Thyroid gland (tissue), 4 donors: ENCODE data around the gene REXO4. TPM values are rescaled to one million over a fixed set of nuclear protein-coding genes. Genes with fewer than 3 reads are reported as not detected.

Source experiments
- DNase-seq, 2 donors: peaks; one replicate each; pipeline ENCODE4 v3.0.0-alpha.2; 2019
- H3K27ac ChIP-seq, 3 donors: fragments of 200-600 bp; sonication (generic); 1 replicate in 2 of 3; 2 replicates in 1 of 3; pipeline ENCODE4 v1.5.1; 2016 to 2019; ENCODE audit warnings: mild to moderate bottlenecking in 1 of 3, moderate library complexity in 1 of 3
- H3K27me3 ChIP-seq: fragments of 200-600 bp; sonication (generic); one replicate; pipeline ENCODE4 v1.5.1; 2019
- H3K36me3 ChIP-seq, 2 donors: fragments of 200-600 bp; sonication (generic); one replicate each; pipeline ENCODE4 v1.5.1; 2016 to 2019
- H3K4me1 ChIP-seq, 2 donors: fragments of 200-600 bp; sonication (generic); one replicate each; pipeline ENCODE4 v1.5.1; 2017 to 2019
- H3K4me3 ChIP-seq, 3 donors: fragments of 200-600 bp; sonication (generic); replicated peaks in 1 of 3; 1 replicate in 2 of 3; 2 replicates in 1 of 3; pipeline ENCODE4 v1.5.1; 2016; ENCODE audit warnings: mild to moderate bottlenecking in 1 of 3
- H3K9me3 ChIP-seq: fragments of 200-600 bp; sonication (generic); one replicate; pipeline ENCODE4 v1.5.1; 2017
- CTCF ChIP-seq, 6 experiments: fragments of 200-600 bp in 3 of 6; fragments of 450-650 bp in 3 of 6; sonication (generic) in 3 of 6; IDR thresholded peaks; one replicate each; pipeline ENCODE4 v1.5.1; 2016 to 2019; ENCODE audit warnings: antibody characterized with exemption in 6 of 6, mild to moderate bottlenecking in 2 of 6, inconsistent platforms in 1 of 6, moderate library complexity in 1 of 6
- POLR2A ChIP-seq, 2 donors: fragments of 450-650 bp; IDR thresholded peaks; one replicate each; pipeline ENCODE4 v1.6.1; 2017; ENCODE audit warnings: antibody characterized with exemption in 2 of 2, mild to moderate bottlenecking in 2 of 2, moderate library complexity in 1 of 2
- WGBS, 2 donors: methylation state at CpG; one replicate each; pipeline ENCODE4 v1.1.5; 2017; 5-methylcytosine and 5-hydroxymethylcytosine counted together
- intact Hi-C: fragments of 100-400 bp; cut with DNase I; formaldehyde crosslinking; loops from one replicate; pipeline ENCODE4 v1.15.1; 2023
- total RNA-seq, 4 donors: library from RNA; depleted of rRNA; stranded (reverse); fragments of >200 nt; gene quantifications; one replicate each; pipeline ENCODE4 v1.2.3, GENCODE V29; 2016

The REXO4 gene
- total RNA-seq, 4 donors from 2014 or later = 16.0 to 21.9 (median 19.0) TPM

- H3K4me3 ChIP-seq = no peak overlapping the region
- H3K27ac ChIP-seq = no peak overlapping the region
- no peak for DNase-seq
- H3K4me1 ChIP-seq = peaks cover 33 to 65% of the 10 kb centered on the region in 2 donors
- intact Hi-C loops = no loop called here
- 69 to 78% methylated on average over 12 of the region's 12 CpGs for WGBS, 2 donors
- H3K36me3 ChIP-seq = peaks cover 10 to 16% of the 10 kb centered on the region in 2 donors
- no peaks in the 10 kb centered on the region for H3K27me3 ChIP-seq
- no peaks in the 10 kb centered on the region for H3K9me3 ChIP-seq
- TF ChIP-seq CTCF (IDR thresholded peaks at IDR 0.05) = no peak
- TF ChIP-seq POLR2A (IDR thresholded peaks at IDR 0.05) = no peak
Observed at GRCh38 chr9:133371261-133371711, 46.5 kb downstream of the REXO4 start.

GRCh38 chr9:133370685-133371084 is 47.1 kb downstream of the REXO4 start:
- Histone ChIP-seq H3K9me3 (no peaks in the 10 kb centered on the region), H3K4me3 (no peak overlapping the region), H3K27me3 (no peaks in the 10 kb centered on the region), H3K4me1 (peaks cover 33 to 65% of the 10 kb centered on the region in 2 donors), H3K27ac (no peak overlapping the region), H3K36me3 (peaks cover 16 to 21% of the 10 kb centered on the region in 2 donors)
- intact Hi-C loops = no loop called here
- DNase-seq = no peak
- WGBS, 2 donors = 72 to 74% methylated on average over 6 to 7 of the region's 9 CpGs
- TF ChIP-seq CTCF (IDR thresholded peaks at IDR 0.05) (no peak), POLR2A (IDR thresholded peaks at IDR 0.05) (no peak)

- WGBS, 2 donors = 83% methylated on average over 7 of the region's 7 CpGs
- Histone ChIP-seq H3K27ac (no peak overlapping the region), H3K27me3 (no peaks in the 10 kb centered on the region), H3K4me3 (no peak overlapping the region), H3K36me3 (peaks cover 23 to 29% of the 10 kb centered on the region in 2 donors), H3K9me3 (no peaks in the 10 kb centered on the region), H3K4me1 (peaks cover 33 to 65% of the 10 kb centered on the region in 2 donors)
- intact Hi-C loops = no loop called here
- DNase-seq = no peak
- TF ChIP-seq CTCF (IDR thresholded peaks at IDR 0.05) (no peak), POLR2A (IDR thresholded peaks at IDR 0.05) (no peak)
Observed at GRCh38 chr9:133369933-133370332, 47.9 kb downstream of the REXO4 start.

- H3K4me3 ChIP-seq = no peak overlapping the region
- H3K27me3 ChIP-seq = no peaks in the 10 kb centered on the region
- H3K27ac ChIP-seq = no peak overlapping the region
- no peaks in the 10 kb centered on the region for H3K9me3 ChIP-seq
- peaks cover 29 to 62% of the 10 kb centered on the region in 2 donors for H3K4me1 ChIP-seq
- TF ChIP-seq POLR2A (IDR thresholded peaks at IDR 0.05) (no peak), CTCF (IDR thresholded peaks at IDR 0.05) (no peak)
- intact Hi-C loops = no loop called here
- WGBS, 2 donors = 83 to 86% methylated on average over 6 of the region's 6 CpGs
- DNase-seq = no peak
- peaks cover 26 to 34% of the 10 kb centered on the region in 2 donors for H3K36me3 ChIP-seq
Observed at GRCh38 chr9:133369422-133369821, 48.4 kb downstream of the REXO4 start.

- TF ChIP-seq POLR2A (IDR thresholded peaks at IDR 0.05) = no peak
- no peak for TF ChIP-seq CTCF (IDR thresholded peaks at IDR 0.05)
- peaks cover 23 to 54% of the 10 kb centered on the region in 2 donors for H3K4me1 ChIP-seq
- WGBS, 2 donors = 71 to 77% methylated on average over 17 to 18 of the region's 18 CpGs
- intact Hi-C loops = no loop called here
- H3K36me3 ChIP-seq = peaks cover 30 to 44% of the 10 kb centered on the region in 2 donors
- H3K27me3 ChIP-seq = no peaks in the 10 kb centered on the region
- no peak overlapping the region for H3K27ac ChIP-seq
- DNase-seq = no peak
- no peaks in the 10 kb centered on the region for H3K9me3 ChIP-seq
- H3K4me3 ChIP-seq = no peak overlapping the region
Observed at GRCh38 chr9:133368249-133368881, 49.4 kb downstream of the REXO4 start.
